GM06990 (cell line): ENCODE measurements around the gene TBCD.

ENCODE experiments used
- DNase-seq: peaks from one replicate; pipeline ENCODE4 v3.0.0-alpha.2; 2011; ENCODE audit not compliant: insufficient read length; ENCODE audit errors: extremely low read depth
- H3K27me3 ChIP-seq: replicated peaks from 2 replicates; pipeline ENCODE4 v1.6.0; 2011; ENCODE audit warnings: low read length; ENCODE audit not compliant: control insufficient read depth, insufficient read depth
- H3K36me3 ChIP-seq: 2 replicates; pipeline ENCODE4 v1.5.1; 2011; ENCODE audit warnings: low read length; ENCODE audit not compliant: control insufficient read depth, insufficient read depth
- H3K4me3 ChIP-seq: replicated peaks from 2 replicates; pipeline ENCODE4 v1.5.1; 2011; ENCODE audit warnings: low read depth, mild to moderate bottlenecking, control low read depth, low read length
- CTCF ChIP-seq: IDR thresholded peaks from 2 replicates; pipeline ENCODE4 v1.5.1; 2011; ENCODE audit warnings: low read length, control low read depth, mild to moderate bottlenecking, inconsistent platforms; ENCODE audit not compliant: insufficient read depth, poor library complexity, severe bottlenecking

Gene TBCD

GRCh38 chr17:82947051-82947991 lies 195.5 kb downstream of the TBCD start:
- TF ChIP-seq CTCF = no peak
- no peak for DNase-seq
- no peaks in the 10 kb centered on the region for H3K27me3 ChIP-seq
- peaks cover 7% of the 10 kb centered on the region for H3K36me3 ChIP-seq
- H3K4me3 ChIP-seq = no peak overlapping the region

GRCh38 chr17:82948081-82948511 lies 196.2 kb downstream of the TBCD start:
- TF ChIP-seq CTCF = no peak
- Histone ChIP-seq H3K27me3 (no peaks in the 10 kb centered on the region), H3K4me3 (no peak overlapping the region), H3K36me3 (peaks cover 4% of the 10 kb centered on the region)
- DNase-seq = no peak

- TF ChIP-seq CTCF = no peak
- Histone ChIP-seq H3K4me3 (no peak overlapping the region), H3K27me3 (no peaks in the 10 kb centered on the region), H3K36me3 (no peaks in the 10 kb centered on the region)
- no peak for DNase-seq
Measured at GRCh38 chr17:82948957-82949356, 197.1 kb downstream of the TBCD start.

GRCh38 chr17:82949361-82949760 lies 197.5 kb downstream of the TBCD start:
- no peaks in the 10 kb centered on the region for H3K36me3 ChIP-seq
- TF ChIP-seq CTCF = no peak
- no peaks in the 10 kb centered on the region for H3K27me3 ChIP-seq
- no peak overlapping the region for H3K4me3 ChIP-seq
- no peak for DNase-seq

- Histone ChIP-seq H3K27me3 (no peaks in the 10 kb centered on the region), H3K36me3 (no peaks in the 10 kb centered on the region), H3K4me3 (no peak overlapping the region)
- TF ChIP-seq CTCF = no peak
- DNase-seq = no peak
Measured at GRCh38 chr17:82949984-82950383, 198.1 kb downstream of the TBCD start.
